ENCODE data around the gene ZNF799. TPM values are rescaled to one million over a fixed set of nuclear protein-coding genes. Genes with fewer than 3 reads are reported as not detected.
A peak's percentile ranks its signal among the peaks of the same experiment; 100 is the strongest.

The ZNF799 gene
- total and polyA plus RNA-seq, 2 of the 13 experiments (the other 11 are each of a cell fraction or from before 2014, with no cell fraction given): 7.7 to 17.9 TPM

- TF ChIP-seq ZNF512B (CRISPR knock-in tag; IDR thresholded peaks at IDR 0.05; ENCODE audit: borderline replicate concordance) (no peak), ZNF580 (CRISPR knock-in tag; IDR thresholded peaks at IDR 0.05; ENCODE audit: borderline replicate concordance, low read depth) (peak; percentile 80; the same call in 1 of the 2 replicates), ATF4 (CRISPR knock-in tag; IDR thresholded peaks at IDR 0.05) (peak in 1 of 2 experiments; percentile 40; a peak in 1 of 4 replicates), ZNF674 (CRISPR knock-in tag; IDR thresholded peaks at IDR 0.05; ENCODE audit: low read depth) (no peak), ZNF709 (CRISPR knock-in tag; IDR thresholded peaks at IDR 0.05) (peak; percentile 14; the same call in 1 of the 2 replicates), NONO (IDR thresholded peaks at IDR 0.05) (no peak), NONO (CRISPR knock-in tag; conservative IDR thresholded peaks at IDR 0.05) (peak; percentile 83), ZNF761 (CRISPR knock-in tag; conservative IDR thresholded peaks at IDR 0.05) (peak; percentile 90), ZSCAN31 (CRISPR knock-in tag; IDR thresholded peaks at IDR 0.05; ENCODE audit: low read depth) (peak; percentile 38; the same call in 1 of the 2 replicates), RERE (CRISPR knock-in tag; IDR thresholded peaks at IDR 0.05; ENCODE audit: low read depth) (0 out of 2 replicates have a peak, but pooled peaks have one; percentile 15), PTBP1 (IDR thresholded peaks at IDR 0.05; ENCODE audit: low read depth, low read length, poor library complexity, severe bottlenecking) (no peak), POGZ (CRISPR knock-in tag; IDR thresholded peaks at IDR 0.05) (peak; percentile 71), MAX (IDR thresholded peaks at IDR 0.05) (peak; percentile 40; the same call in 1 of the 2 replicates), PCBP2 (optimal IDR thresholded peaks at IDR 0.05; ENCODE audit: low read depth, low read length, poor library complexity, severe bottlenecking) (no peak), DR1 (CRISPR knock-in tag; IDR thresholded peaks at IDR 0.05) (peak; percentile 74; the same call in 1 of the 2 replicates), HDAC6 (IDR thresholded peaks at IDR 0.05; ENCODE audit: low read depth, low read length) (no peak), ZFP36L2 (CRISPR knock-in tag; IDR thresholded peaks at IDR 0.05) (no peak), GABPA (IDR thresholded peaks at IDR 0.05; ENCODE audit: low read depth, low read length) (no peak; the same call in none of the 2 replicates), GABPA (CRISPR knock-in tag; IDR thresholded peaks at IDR 0.05; ENCODE audit: low read depth) (peak; percentile 79)
These were observed at the start of gene ZNF799 (continued) for GRCh38 chr19:12400633-12401502.
